SK-N-SH (cell line): ENCODE data around the gene NOX3.

ENCODE experiments used
- CTCF ChIP-seq: fragments of 200-600 bp; sonication (generic); IDR thresholded peaks from 2 replicates; pipeline ENCODE4 v1.6.1; 2017; ENCODE audit warnings: antibody characterized with exemption, mild to moderate bottlenecking, moderate library complexity
- FOSL2 ChIP-seq: IDR thresholded peaks from 2 replicates; pipeline ENCODE4 v1.4.0; 2012; ENCODE audit warnings: low read depth, mild to moderate bottlenecking, moderate library complexity, borderline replicate concordance
- MEF2A ChIP-seq: IDR thresholded peaks from 2 replicates; pipeline ENCODE4 v1.4.0; 2012; ENCODE audit warnings: low read depth, borderline replicate concordance
- NFIC ChIP-seq: IDR thresholded peaks from 2 replicates; pipeline ENCODE4 v1.4.0; 2012; ENCODE audit warnings: borderline replicate concordance
- RFX5 ChIP-seq: IDR thresholded peaks from 2 replicates; pipeline ENCODE4 v1.6.1; 2012; ENCODE audit warnings: mild to moderate bottlenecking, improper control_type of control experiment, low read length

- TF ChIP-seq RFX5: no peak
- no peak for TF ChIP-seq CTCF
- no peak for TF ChIP-seq FOSL2
- no peak for TF ChIP-seq NFIC
- no peak for TF ChIP-seq MEF2A
Observed at GRCh38 chr6:155486721-155487294, 31.2 kb upstream of the NOX3 start.
